Tibial artery (tissue), 4 donors: ENCODE results near the gene RNF135.

ENCODE experiments used
- DNase-seq, 2 donors: peaks; one replicate each; pipeline ENCODE4 v3.0.0-alpha.2; 2019
- H3K27ac ChIP-seq, 2 donors: fragments of 200-600 bp; sonication (generic) in 1 of 2; 1 replicate in 1 of 2; 2 replicates in 1 of 2; pipeline ENCODE4 v1.5.1; 2018 to 2019; ENCODE audit warnings: mild to moderate bottlenecking in 1 of 2
- H3K27me3 ChIP-seq, 2 donors: fragments of 200-600 bp; sonication (generic) in 1 of 2; one replicate each; pipeline versions ENCODE4 v1.5.1 to v1.6.0; 2016 to 2019
- H3K36me3 ChIP-seq, 3 donors: fragments of 200-600 bp; sonication (generic) in 2 of 3; one replicate each; pipeline ENCODE4 v1.5.1; 2016 to 2019; ENCODE audit warnings: mild to moderate bottlenecking in 2 of 3
- H3K4me1 ChIP-seq, 4 donors: fragments of 200-600 bp; sonication (generic) in 2 of 4; 1 replicate in 3 of 4; 2 replicates in 1 of 4; pipeline ENCODE4 v1.5.1; 2016 to 2019
- H3K4me3 ChIP-seq, 2 donors: fragments of 200-600 bp; sonication (generic) in 1 of 2; 1 replicate in 1 of 2; 2 replicates in 1 of 2; pipeline ENCODE4 v1.5.1; 2018 to 2019; ENCODE audit warnings: mild to moderate bottlenecking in 2 of 2
- H3K9me3 ChIP-seq, 3 donors: fragments of 200-600 bp; sonication (generic) in 1 of 3; one replicate each; pipeline ENCODE4 v1.5.1; 2016 to 2019
- CTCF ChIP-seq, 2 experiments: fragments of 200-600 bp in 1 of 2; fragments of 450-650 bp in 1 of 2; IDR thresholded peaks; one replicate each; pipeline ENCODE4 v1.5.1; 2017 to 2019; ENCODE audit warnings: antibody characterized with exemption in 2 of 2, mild to moderate bottlenecking in 1 of 2, moderate library complexity in 1 of 2
- intact Hi-C: fragments of 100-400 bp; cut with DNase I; formaldehyde crosslinking; loops from one replicate; pipeline ENCODE4 v1.15.0; 2023; ENCODE audit warnings: low total_unique reads

RNF135 gene

GRCh38 chr17:30990458-30990857 is 19.6 kb downstream of the RNF135 start:
- H3K4me3 ChIP-seq: no peak overlapping the region
- no peaks in the 10 kb centered on the region for H3K27me3 ChIP-seq
- H3K4me1 ChIP-seq: no peaks in the 10 kb centered on the region
- intact Hi-C loops: no loop called here
- TF ChIP-seq CTCF (IDR thresholded peaks at IDR 0.05): no peak
- peaks cover 12 to 68% (median 37%) of the 10 kb centered on the region in 3 donors for H3K36me3 ChIP-seq
- no peak overlapping the region for H3K27ac ChIP-seq
- DNase-seq: no peak
- no peaks in the 10 kb centered on the region for H3K9me3 ChIP-seq

GRCh38 chr17:30992551-30992950 is 21.7 kb downstream of the RNF135 start:
- H3K9me3 ChIP-seq: no peaks in the 10 kb centered on the region
- DNase-seq: no peak
- H3K27me3 ChIP-seq: no peaks in the 10 kb centered on the region
- intact Hi-C loops: no loop called here
- H3K4me1 ChIP-seq: no peaks in the 10 kb centered on the region
- TF ChIP-seq CTCF (IDR thresholded peaks at IDR 0.05): no peak
- H3K27ac ChIP-seq: no peak overlapping the region
- no peak overlapping the region for H3K4me3 ChIP-seq
- H3K36me3 ChIP-seq: peaks cover 10 to 71% (median 41%) of the 10 kb centered on the region in 3 donors

GRCh38 chr17:30995347-30995746 is 24.5 kb downstream of the RNF135 start:
- H3K27ac ChIP-seq: no peak overlapping the region
- no peak overlapping the region for H3K4me3 ChIP-seq
- H3K4me1 ChIP-seq: no peaks in the 10 kb centered on the region
- intact Hi-C loops: no loop called here
- DNase-seq: no peak
- H3K27me3 ChIP-seq: no peaks in the 10 kb centered on the region
- peaks cover 36 to 90% (median 57%) of the 10 kb centered on the region in 3 donors for H3K36me3 ChIP-seq
- no peak for TF ChIP-seq CTCF (IDR thresholded peaks at IDR 0.05)
- H3K9me3 ChIP-seq: no peaks in the 10 kb centered on the region

- H3K36me3 ChIP-seq: peaks cover 36 to 91% (median 58%) of the 10 kb centered on the region in 3 donors
- no peaks in the 10 kb centered on the region for H3K9me3 ChIP-seq
- no peaks in the 10 kb centered on the region for H3K4me1 ChIP-seq
- H3K27me3 ChIP-seq: no peaks in the 10 kb centered on the region
- no peak for TF ChIP-seq CTCF (IDR thresholded peaks at IDR 0.05)
- no peak for DNase-seq
- no peak overlapping the region for H3K27ac ChIP-seq
- intact Hi-C loops: no loop called here
- no peak overlapping the region for H3K4me3 ChIP-seq
Measured at GRCh38 chr17:30996486-30996885, 25.6 kb downstream of the RNF135 start.

GRCh38 chr17:30997270-30997669 is 26.4 kb downstream of the RNF135 start:
- H3K27ac ChIP-seq: no peak overlapping the region
- TF ChIP-seq CTCF (IDR thresholded peaks at IDR 0.05): no peak
- H3K4me1 ChIP-seq: no peaks in the 10 kb centered on the region
- intact Hi-C loops: no loop called here
- no peaks in the 10 kb centered on the region for H3K9me3 ChIP-seq
- H3K36me3 ChIP-seq: peaks cover 41 to 92% (median 65%) of the 10 kb centered on the region in 3 donors
- no peak for DNase-seq
- H3K27me3 ChIP-seq: no peaks in the 10 kb centered on the region
- H3K4me3 ChIP-seq: no peak overlapping the region

GRCh38 chr17:30997842-30998241 is 27.0 kb downstream of the RNF135 start:
- H3K36me3 ChIP-seq: peaks cover 47 to 91% (median 69%) of the 10 kb centered on the region in 3 donors

More at GRCh38 chr17:30997842-30998241, 27.0 kb downstream of the RNF135 start:
- Histone ChIP-seq H3K4me1 (no peaks in the 10 kb centered on the region), H3K27ac (no peak overlapping the region), H3K4me3 (no peak overlapping the region), H3K9me3 (no peaks in the 10 kb centered on the region), H3K27me3 (no peaks in the 10 kb centered on the region)
- no peak for DNase-seq
- intact Hi-C loops: no loop called here
- TF ChIP-seq CTCF (IDR thresholded peaks at IDR 0.05): no peak
